IMR-90 (cell line): Measurements from ENCODE around the gene PRR18. TPM values are rescaled to one million over a fixed set of nuclear protein-coding genes. Genes with fewer than 3 reads are reported as not detected.

ENCODE experiments used
- ATAC-seq: fragments of 200-7000 bp; cut with Tn5 transposase; 2 replicates; pipeline ENCODE4 v1.9.1; 2020; ENCODE audit warnings: low read depth, mild to moderate bottlenecking, moderate library complexity
- BruUV-seq: library from RNA; stranded (reverse); fragments of 400-500 nt; replicated peaks from 2 replicates; lab custom pipeline; 2021; lab: Mats Ljungman, UMichigan
- CTCF ChIA-PET: fragments of 300-600 bp; formaldehyde crosslinking; extraction: SDS; loops from one replicate; lab custom pipeline; 2021; ENCODE audit warnings: antibody characterized with exemption; lab: Yijun Ruan, JAX
- POLR2A ChIA-PET: fragments of 300-600 bp; sonication (Branson Sonifier 250); formaldehyde crosslinking; loops from one replicate; lab custom pipeline; 2022; ENCODE audit warnings: antibody characterized with exemption; ENCODE audit not compliant: unreplicated experiment; lab: Charles Lee
- DNase-seq: peaks from one replicate; pipeline ENCODE4 v3.0.0; 2013
- H2AFZ ChIP-seq: replicated peaks from 2 replicates; pipeline ENCODE3; 2013; ENCODE audit warnings: low read length, mild to moderate bottlenecking; ENCODE audit not compliant: poor library complexity
- H2AK5ac ChIP-seq: 2 replicates; pipeline ENCODE4 v1.6.1; 2013; ENCODE audit warnings: low read depth, low read length, inconsistent platforms
- H2AK9ac ChIP-seq: replicated peaks from 2 replicates; pipeline ENCODE3; 2013; ENCODE audit warnings: mild to moderate bottlenecking, low read depth, low read length, moderate library complexity; ENCODE audit not compliant: poor library complexity
- H2BK120ac ChIP-seq: 2 replicates; pipeline ENCODE4 v1.6.1; 2013; ENCODE audit warnings: low read depth, low read length, inconsistent platforms
- H2BK15ac ChIP-seq: 3 replicates; pipeline ENCODE4 v1.6.1; 2013; ENCODE audit warnings: low read depth, low read length, inconsistent platforms
- H2BK20ac ChIP-seq: 2 replicates; pipeline ENCODE4 v1.6.1; 2013; ENCODE audit warnings: low read depth, mild to moderate bottlenecking, inconsistent platforms, low read length, moderate library complexity
- H2BK5ac ChIP-seq: 2 replicates; pipeline ENCODE4 v1.6.1; 2013; ENCODE audit warnings: mild to moderate bottlenecking, low read depth, low read length, inconsistent platforms; ENCODE audit not compliant: poor library complexity, severe bottlenecking
- H3K14ac ChIP-seq: replicated peaks from 2 replicates; pipeline ENCODE4 v1.6.1; 2013; ENCODE audit warnings: low read depth, low read length, inconsistent platforms
- H3K18ac ChIP-seq: 2 replicates; pipeline ENCODE4 v1.6.1; 2013; ENCODE audit warnings: low read depth, low read length, control low read depth
- H3K23ac ChIP-seq: 2 replicates; pipeline ENCODE4 v1.6.1; 2013; ENCODE audit warnings: low read depth, low read length, inconsistent platforms
- H3K27ac ChIP-seq: 2 replicates; pipeline ENCODE4 v1.5.1; 2013; ENCODE audit warnings: mild to moderate bottlenecking, control low read depth, low read length; ENCODE audit not compliant: insufficient read depth
- H3K27me3 ChIP-seq: 2 replicates; pipeline ENCODE4 v1.6.1; 2013; ENCODE audit warnings: low read length; ENCODE audit not compliant: control insufficient read depth, insufficient read depth
- H3K36me3 ChIP-seq: 2 replicates; pipeline ENCODE4 v1.6.1; 2013; ENCODE audit warnings: low read length, mixed read lengths; ENCODE audit not compliant: control insufficient read depth, insufficient read depth
- H3K4ac ChIP-seq: 2 replicates; pipeline ENCODE4 v1.6.1; 2013; ENCODE audit warnings: low read depth, low read length, inconsistent platforms
- H3K4me1 ChIP-seq: 2 replicates; pipeline ENCODE4 v1.6.1; 2013; ENCODE audit warnings: low read length, mixed read lengths; ENCODE audit not compliant: control insufficient read depth, insufficient read depth
- H3K4me2 ChIP-seq: 2 replicates; pipeline ENCODE4 v1.6.1; 2013; ENCODE audit warnings: low read depth, mild to moderate bottlenecking, control low read depth, low read length, moderate library complexity
- H3K4me3 ChIP-seq: 2 replicates; pipeline ENCODE4 v1.5.1; 2013; ENCODE audit warnings: low read depth, mild to moderate bottlenecking, control low read depth, low read length, moderate library complexity; ENCODE audit not compliant: insufficient read depth
- H3K56ac ChIP-seq: 2 replicates; pipeline ENCODE4 v1.6.1; 2013; ENCODE audit warnings: low read length, inconsistent platforms; ENCODE audit not compliant: insufficient read depth; ENCODE audit errors: extremely low read depth
- H3K79me1 ChIP-seq, 2 experiments: 2 replicates each; pipeline ENCODE4 v1.6.1; 2013; ENCODE audit warnings: low read length in 2 of 2, inconsistent platforms in 1 of 2, low read depth in 1 of 2
- H3K9ac ChIP-seq: 2 replicates; pipeline ENCODE4 v1.6.1; 2013; ENCODE audit warnings: low read depth, low read length, control low read depth
- H3K9me1 ChIP-seq: 2 replicates; pipeline ENCODE4 v1.6.1; 2013; ENCODE audit warnings: low read length, inconsistent platforms; ENCODE audit not compliant: insufficient read depth
- H3K9me3 ChIP-seq: 2 replicates; pipeline ENCODE4 v1.6.1; 2013; ENCODE audit warnings: low read length; ENCODE audit not compliant: control insufficient read depth, insufficient read depth
- H4K20me1 ChIP-seq: 2 replicates; pipeline ENCODE4 v1.6.1; 2013; ENCODE audit warnings: low read length, inconsistent platforms; ENCODE audit not compliant: insufficient read depth
- H4K5ac ChIP-seq: 2 replicates; pipeline ENCODE4 v1.6.1; 2013; ENCODE audit warnings: mild to moderate bottlenecking, low read depth, low read length, control low read depth
- H4K8ac ChIP-seq, 2 experiments: 2 replicates each; pipeline ENCODE4 v1.6.1; 2013; ENCODE audit warnings: low read depth in 2 of 2, low read length in 2 of 2, control low read depth in 1 of 2, inconsistent platforms in 1 of 2
- H4K91ac ChIP-seq: 2 replicates; pipeline ENCODE4 v1.6.1; 2013; ENCODE audit warnings: low read depth, low read length, inconsistent platforms; ENCODE audit not compliant: insufficient read depth
- BHLHE40 ChIP-seq: fragments of 150-350 bp; IDR thresholded peaks from 2 replicates; pipeline ENCODE4 v1.6.1; 2016; ENCODE audit warnings: mild to moderate bottlenecking, low read depth, low read length
- CEBPB ChIP-seq: IDR thresholded peaks from 2 replicates; pipeline ENCODE4 v1.6.1; 2012; ENCODE audit warnings: low read depth, low read length, improper control_type of control experiment
- CHD1 ChIP-seq: IDR thresholded peaks from 2 replicates; pipeline ENCODE4 v1.6.1; 2012; ENCODE audit warnings: low read depth, low read length, improper control_type of control experiment
- CTCF ChIP-seq: conservative IDR thresholded peaks from 2 replicates; pipeline ENCODE4 v1.5.1; 2012; ENCODE audit warnings: mild to moderate bottlenecking, low read depth, low read length, improper control_type of control experiment
- ELK1 ChIP-seq: fragments of 150-350 bp; IDR thresholded peaks from 2 replicates; pipeline ENCODE4 v1.6.1; 2016; ENCODE audit warnings: low read depth, mild to moderate bottlenecking, low read length, moderate library complexity, borderline replicate concordance
- FOS ChIP-seq: fragments of 150-350 bp; IDR thresholded peaks from 2 replicates; pipeline ENCODE4 v1.6.1; 2016; ENCODE audit warnings: low read depth, low read length
- MAFK ChIP-seq: IDR thresholded peaks from 2 replicates; pipeline ENCODE4 v1.6.1; 2012; ENCODE audit warnings: low read depth, low read length, improper control_type of control experiment
- MAZ ChIP-seq: IDR thresholded peaks from 2 replicates; pipeline ENCODE4 v1.6.1; 2012; ENCODE audit warnings: low read depth, mild to moderate bottlenecking, low read length, improper control_type of control experiment, moderate library complexity, borderline replicate concordance
- MXI1 ChIP-seq: IDR thresholded peaks from 2 replicates; pipeline ENCODE4 v1.6.1; 2012; ENCODE audit warnings: low read depth, mild to moderate bottlenecking, low read length, moderate library complexity, borderline replicate concordance
- NFE2L2 ChIP-seq: fragments of 150-350 bp; IDR thresholded peaks from 2 replicates; pipeline ENCODE4 v1.6.1; 2016; ENCODE audit warnings: low read depth, mild to moderate bottlenecking, low read length
- POLR2A ChIP-seq: IDR thresholded peaks from 2 replicates; pipeline ENCODE4 v1.6.1; 2012; ENCODE audit warnings: mild to moderate bottlenecking, low read depth, low read length
- RAD21 ChIP-seq: IDR thresholded peaks from 2 replicates; pipeline ENCODE4 v1.6.1; 2012; ENCODE audit warnings: low read length, improper control_type of control experiment
- RCOR1 ChIP-seq: IDR thresholded peaks from 2 replicates; pipeline ENCODE4 v1.6.1; 2012; ENCODE audit warnings: mild to moderate bottlenecking, low read length, improper control_type of control experiment; ENCODE audit not compliant: insufficient replicate concordance
- RFX5 ChIP-seq: IDR thresholded peaks from 2 replicates; pipeline ENCODE4 v1.8.0; 2012; ENCODE audit warnings: low read depth, mild to moderate bottlenecking, low read length, moderate library complexity
- SMC3 ChIP-seq: fragments of 150-350 bp; IDR thresholded peaks from 2 replicates; pipeline ENCODE4 v1.6.1; 2016; ENCODE audit warnings: low read depth, mild to moderate bottlenecking, antibody characterized with exemption, low read length, moderate library complexity
- USF2 ChIP-seq: fragments of 150-350 bp; IDR thresholded peaks from 2 replicates; pipeline ENCODE4 v1.6.1; 2017; ENCODE audit warnings: mild to moderate bottlenecking, antibody characterized with exemption, low read length, low read depth
- WGBS, 2 experiments: methylation state at CpG; one replicate each; pipeline versions ENCODE4 v1.1.5 to v1.1.7; 2013; ENCODE audit warnings: missing lambda C conversion rate in 2 of 2; ENCODE audit not compliant: insufficient read length in 1 of 2; ENCODE audit errors: extremely low coverage in 2 of 2; 5-methylcytosine and 5-hydroxymethylcytosine counted together
- dilution Hi-C: fragments of 300-500 bp; cut with HindIII; formaldehyde crosslinking; loops from one replicate; pipeline ENCODE4 v1.14.3; 2018; ENCODE audit warnings: low sequenced_read_pairs; ENCODE audit not compliant: unreplicated experiment
- in situ Hi-C: fragments of 300-500 bp; cut with MboI; formaldehyde crosslinking; loops from 3 replicates; pipeline ENCODE4 v1.14.3; 2019; ENCODE audit warnings: low sequenced_read_pairs, inconsistent platforms, mixed read lengths
- intact Hi-C: fragments of 100-400 bp; cut with micrococcal nuclease; formaldehyde crosslinking; loops from 2 replicates; pipeline ENCODE4 v1.10.0; 2022
- polyA plus RNA-seq, 3 experiments: library from polyadenylated mRNA; depleted of rRNA; stranded (reverse); fragments of >200 nt; gene quantifications; 2 replicates each; pipeline ENCODE4 v1.2.3, GENCODE V29; 2012; ENCODE audit warnings: low replicate concordance in 1 of 3
- total RNA-seq: library from RNA; depleted of rRNA; stranded (reverse); fragments of >200 nt; gene quantifications from 2 replicates; pipeline ENCODE4 v1.2.3, GENCODE V29; 2012

The PRR18 gene
- total and polyA plus RNA-seq, 2 of the 4 experiments (the other 2 are of a cell fraction): not detected

GRCh38 chr6:166286839-166287271 is 21.3 kb downstream of the PRR18 start:
- H2BK120ac ChIP-seq: no peak overlapping the region
- dilution Hi-C loops (no loop called here), intact Hi-C loops (no loop called here), in situ Hi-C loops (no loop called here)
- no peak overlapping the region for H2BK5ac ChIP-seq
- no peak overlapping the region for H2BK15ac ChIP-seq
- DNase-seq (no peak), ATAC-seq (no peak)
- H3K23ac ChIP-seq: no peak overlapping the region
- BruUV-seq: no TSS peak
- no peak overlapping the region for H3K4ac ChIP-seq
- H3K56ac ChIP-seq: no peak overlapping the region
- POLR2A ChIA-PET: no interaction called here
- H3K79me1 ChIP-seq: no peaks in the 10 kb centered on the region
- H4K8ac ChIP-seq: no peak overlapping the region
- no peaks in the 10 kb centered on the region for H3K4me1 ChIP-seq
- H3K27ac ChIP-seq: no peak overlapping the region
- H4K20me1 ChIP-seq: no peaks in the 10 kb centered on the region
- H3K36me3 ChIP-seq: no peaks in the 10 kb centered on the region
- H3K18ac ChIP-seq: no peak overlapping the region
- no peaks in the 10 kb centered on the region for H3K9me3 ChIP-seq
- H3K4me3 ChIP-seq: no peak overlapping the region
- 20% methylated on average over 1 of the region's 8 CpGs; no CpG with 5 or more reads in 1 of the 2 experiments for WGBS, 2 experiments
- no peak overlapping the region for H2BK20ac ChIP-seq
- no peak overlapping the region for H2AK9ac ChIP-seq
- no peak overlapping the region for H3K14ac ChIP-seq
- no peak overlapping the region for H4K5ac ChIP-seq
- CTCF ChIA-PET: interaction anchor here (1.5 kb wide), 1 partner anchor 95 kb away, joined by 6 read pairs; no protein-coding TSS in a partner anchor
- no peak overlapping the region for H3K9ac ChIP-seq
- H4K91ac ChIP-seq: no peak overlapping the region
- no peak overlapping the region for H2AFZ ChIP-seq
- no peak overlapping the region for H3K4me2 ChIP-seq
- TF ChIP-seq RAD21: no peak
- no peak for TF ChIP-seq FOS
- TF ChIP-seq CTCF: no peak
- TF ChIP-seq CEBPB: no peak
- no peak for TF ChIP-seq SMC3
- no peak for TF ChIP-seq MXI1
- TF ChIP-seq ELK1: no peak
- no peak for TF ChIP-seq RCOR1
- TF ChIP-seq CHD1: no peak
- no peak for TF ChIP-seq MAZ
- TF ChIP-seq USF2: no peak
- no peak for TF ChIP-seq POLR2A
- no peak for TF ChIP-seq NFE2L2
- no peak for TF ChIP-seq RFX5
- TF ChIP-seq BHLHE40: no peak
- TF ChIP-seq MAFK: no peak
- H3K9me1 ChIP-seq: no peaks in the 10 kb centered on the region
- H3K27me3 ChIP-seq: peaks cover 17% of the 10 kb centered on the region
- H2AK5ac ChIP-seq: no peak overlapping the region
